ENCODE results near the gene FER. TPM values are rescaled to one million over a fixed set of nuclear protein-coding genes. Genes with fewer than 3 reads are reported as not detected.
"Not testable (repeated sequence)": the region's sequence is repeated elsewhere in the genome, so short reads cannot be mapped to it uniquely, and the experiment has no call there.

The FER gene
- total RNA-seq, 1 experiment from 2014 or later: 20.6 TPM

DNA sequence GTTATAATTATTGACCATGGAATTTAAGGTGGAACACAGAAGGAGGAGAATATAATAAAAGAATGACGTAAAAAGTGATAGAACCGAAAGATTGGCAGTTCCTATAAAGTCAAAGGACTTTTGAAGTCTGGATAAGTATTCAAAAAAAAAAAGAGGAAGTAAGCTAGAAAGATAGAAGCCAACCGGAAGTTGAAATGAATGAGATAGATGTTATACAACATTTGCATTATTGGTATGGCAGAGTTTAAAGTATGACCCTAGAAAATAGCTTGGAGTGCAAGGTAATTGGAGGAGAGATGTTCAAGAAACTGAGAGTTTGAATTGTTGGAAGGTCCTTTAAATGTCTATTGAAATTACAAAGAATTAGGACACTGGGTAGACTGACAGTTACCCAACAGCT, 293.6 kb downstream of the FER start:
- no TSS peak for BruUV-seq (replicated peaks)
- POLR2A ChIA-PET (ENCODE audit: unreplicated experiment): no interaction called here
- intact Hi-C loops (cut with micrococcal nuclease; ENCODE audit: unreplicated experiment): no loop called here
- Histone ChIP-seq H3K4me3 (no peak overlapping the region), H2AFZ (no peak overlapping the region), H4K20me1 (ENCODE audit: insufficient read depth) (no peaks in the 10 kb centered on the region), H3K79me2 (ENCODE audit: low read depth) (no peaks in the 10 kb centered on the region), H3K27me3 (ENCODE audit: insufficient read depth, low read depth) (no peaks in the 10 kb centered on the region), H3F3A (ENCODE audit: insufficient read depth, low read depth) (no peaks in the 10 kb centered on the region), H3K4me2 (no peak overlapping the region), H3K9me3 (ENCODE audit: insufficient read depth, low read depth) (no peaks in the 10 kb centered on the region), H3K27ac (no peak overlapping the region), H3K4me1 (replicated peaks; ENCODE audit: insufficient read depth) (no peaks in the 10 kb centered on the region), H3K36me3 (ENCODE audit: low read depth) (no peaks in the 10 kb centered on the region), H3K9me2 (ENCODE audit: insufficient read depth) (no peaks in the 10 kb centered on the region; the same call in 1 of the 2 replicates)
- no peak for DNase-seq
- TF ChIP-seq EZH2 (IDR thresholded peaks at IDR 0.05; ENCODE audit: low read depth) (no peak), CTCF (conservative IDR thresholded peaks at IDR 0.05) (no peak)
- CTCF ChIA-PET: no interaction called here

DNA sequence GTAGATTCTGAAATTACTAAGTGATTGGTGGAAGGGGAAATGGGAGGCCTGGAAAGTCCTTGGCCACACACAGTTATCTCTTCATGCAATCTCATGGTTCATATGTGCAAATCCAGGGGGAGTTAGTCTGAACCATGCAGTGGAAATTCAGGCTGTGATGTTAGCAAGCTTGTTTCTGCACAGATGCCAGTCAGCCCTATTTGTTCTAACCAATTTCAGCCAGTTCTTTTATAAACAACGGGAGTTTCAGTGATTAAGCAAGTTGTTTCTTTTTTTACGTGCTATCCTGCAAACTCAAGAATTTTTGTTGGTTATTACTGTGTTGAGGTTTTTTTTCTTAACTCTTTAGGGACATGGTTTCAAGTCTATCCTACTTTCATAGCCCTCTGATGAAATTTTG, 298.0 kb downstream of the FER start:
- ChIA-PET CTCF (no interaction called here), POLR2A (ENCODE audit: unreplicated experiment) (no interaction called here)
- H3K27me3 ChIP-seq (ENCODE audit: insufficient read depth, low read depth): no peaks in the 10 kb centered on the region
- no peak overlapping the region for H3K27ac ChIP-seq
- no TSS peak for BruUV-seq (replicated peaks)
- no peaks in the 10 kb centered on the region for H3K36me3 ChIP-seq (ENCODE audit: low read depth)
- TF ChIP-seq CTCF (conservative IDR thresholded peaks at IDR 0.05): no peak
- no peaks in the 10 kb centered on the region for H3K9me2 ChIP-seq (ENCODE audit: insufficient read depth)
- H3K4me3 ChIP-seq: no peak overlapping the region
- H3K4me2 ChIP-seq: no peak overlapping the region
- no peaks in the 10 kb centered on the region for H3K79me2 ChIP-seq (ENCODE audit: low read depth)
- no peak overlapping the region for H2AFZ ChIP-seq
- DNase-seq: no peak
- H3K9me3 ChIP-seq (ENCODE audit: insufficient read depth, low read depth): no peaks in the 10 kb centered on the region; the same call in 1 of the 2 replicates
- H4K20me1 ChIP-seq (ENCODE audit: insufficient read depth): no peaks in the 10 kb centered on the region
- no peaks in the 10 kb centered on the region for H3F3A ChIP-seq (ENCODE audit: insufficient read depth, low read depth)
- intact Hi-C loops (cut with micrococcal nuclease; ENCODE audit: unreplicated experiment): no loop called here
- H3K4me1 ChIP-seq (replicated peaks; ENCODE audit: insufficient read depth): no peaks in the 10 kb centered on the region

- TF ChIP-seq CTCF (conservative IDR thresholded peaks at IDR 0.05) (no peak), EZH2 (IDR thresholded peaks at IDR 0.05; ENCODE audit: low read depth) (no peak)
- H3F3A ChIP-seq (ENCODE audit: insufficient read depth, low read depth): no peaks in the 10 kb centered on the region
- no peaks in the 10 kb centered on the region for H3K4me1 ChIP-seq (replicated peaks; ENCODE audit: insufficient read depth)
- H3K27me3 ChIP-seq (ENCODE audit: insufficient read depth, low read depth): no peaks in the 10 kb centered on the region
- H3K4me2 ChIP-seq: no peak overlapping the region
- H4K20me1 ChIP-seq (ENCODE audit: insufficient read depth): no peaks in the 10 kb centered on the region
- no peaks in the 10 kb centered on the region; the same call in 1 of the 2 replicates for H3K9me3 ChIP-seq (ENCODE audit: insufficient read depth, low read depth)
- no TSS peak for BruUV-seq (replicated peaks)
- H3K27ac ChIP-seq: no peak overlapping the region
- POLR2A ChIA-PET (ENCODE audit: unreplicated experiment): interaction anchor here (0.5 kb wide), 1 partner anchor 18 kb away, joined by 3 read pairs; no protein-coding TSS in a partner anchor
- no peak for DNase-seq
- H3K36me3 ChIP-seq (ENCODE audit: low read depth): no peaks in the 10 kb centered on the region
- no peaks in the 10 kb centered on the region for H3K9me2 ChIP-seq (ENCODE audit: insufficient read depth)
- intact Hi-C loops (cut with micrococcal nuclease; ENCODE audit: unreplicated experiment): no loop called here
- no peak overlapping the region for H3K4me3 ChIP-seq
- CTCF ChIA-PET: no interaction called here
- no peak overlapping the region for H2AFZ ChIP-seq
- no peaks in the 10 kb centered on the region for H3K79me2 ChIP-seq (ENCODE audit: low read depth)
Measured at GRCh38 chr5:109049565-109049964, 301.9 kb downstream of the FER start.

DNA sequence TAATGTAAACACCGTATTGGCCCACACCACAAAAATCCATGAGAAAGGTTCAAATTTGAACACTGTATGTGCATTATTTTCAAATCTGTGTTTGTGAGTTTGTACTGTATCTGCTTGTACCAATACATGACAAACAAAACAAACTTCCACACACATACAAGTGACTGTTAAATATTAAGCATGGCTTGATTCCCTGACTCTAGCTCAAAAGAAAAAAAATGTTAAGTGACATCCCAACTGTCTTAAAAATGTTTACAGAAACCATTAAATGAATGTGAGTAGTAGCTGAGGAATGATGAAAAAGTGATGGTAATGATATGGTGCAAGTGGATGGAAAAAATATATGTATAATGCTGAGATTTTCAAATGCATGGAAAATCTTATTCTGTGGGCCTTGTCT, 302.6 kb downstream of the FER start:
- DNase-seq; H3K4me1 ChIP-seq (replicated peaks; ENCODE audit: insufficient read depth); H3K9me3 ChIP-seq (ENCODE audit: insufficient read depth, low read depth); H2AFZ ChIP-seq; H3K4me3 ChIP-seq; intact Hi-C loops (cut with micrococcal nuclease; ENCODE audit: unreplicated experiment); H3K27me3 ChIP-seq (ENCODE audit: insufficient read depth, low read depth); CTCF ChIA-PET; POLR2A ChIA-PET (ENCODE audit: unreplicated experiment); H4K20me1 ChIP-seq (ENCODE audit: insufficient read depth); H3K79me2 ChIP-seq (ENCODE audit: low read depth); BruUV-seq (replicated peaks); H3F3A ChIP-seq (ENCODE audit: insufficient read depth, low read depth); H3K4me2 ChIP-seq; H3K27ac ChIP-seq; H3K9me2 ChIP-seq (ENCODE audit: insufficient read depth); H3K36me3 ChIP-seq (ENCODE audit: low read depth): not testable (repeated sequence)

GRCh38 chr5:109052216-109052615, 304.5 kb downstream of the FER start:
- H3K9me2 ChIP-seq (ENCODE audit: insufficient read depth); H3K79me2 ChIP-seq (ENCODE audit: low read depth); CTCF ChIA-PET; H3K4me1 ChIP-seq (replicated peaks; ENCODE audit: insufficient read depth); DNase-seq; H3K27me3 ChIP-seq (ENCODE audit: insufficient read depth, low read depth); H4K20me1 ChIP-seq (ENCODE audit: insufficient read depth); POLR2A ChIA-PET (ENCODE audit: unreplicated experiment); BruUV-seq (replicated peaks); H3K27ac ChIP-seq; intact Hi-C loops (cut with micrococcal nuclease; ENCODE audit: unreplicated experiment); H3K4me3 ChIP-seq; H2AFZ ChIP-seq; H3F3A ChIP-seq (ENCODE audit: insufficient read depth, low read depth); H3K36me3 ChIP-seq (ENCODE audit: low read depth); H3K9me3 ChIP-seq (ENCODE audit: insufficient read depth, low read depth); H3K4me2 ChIP-seq: not testable (repeated sequence)
